GM23338 (cell line): ENCODE data around the gene TPK1. TPM values are rescaled to one million over a fixed set of nuclear protein-coding genes. Genes with fewer than 3 reads are reported as not detected.
A peak's percentile ranks its signal among the peaks of the same experiment; 100 is the strongest.

Experiments used
- ATAC-seq: fragments of 200-7000 bp; cut with Tn5 transposase; 3 replicates; pipeline ENCODE4 v1.9.1; 2020
- DNase-seq: peaks from one replicate; pipeline ENCODE4 v3.0.0-alpha.2; 2015; ENCODE audit warnings: low spot score
- H2AFZ ChIP-seq: fragments of 200-600 bp; sonication (generic); 2 replicates; pipeline ENCODE4 v1.8.0; 2016; ENCODE audit warnings: antibody characterized with exemption, mild to moderate bottlenecking, moderate library complexity
- H3F3A ChIP-seq: fragments of 200-600 bp; sonication (generic); replicated peaks from 2 replicates; pipeline ENCODE4 v1.8.0; 2017; ENCODE audit warnings: antibody characterized with exemption, mixed run types, low read depth
- H3K27ac ChIP-seq: fragments of 200-600 bp; sonication (generic); 2 replicates; pipeline ENCODE4 v1.6.1; 2016; ENCODE audit warnings: low read depth
- H3K27me3 ChIP-seq: fragments of 200-600 bp; sonication (generic); 2 replicates; pipeline ENCODE4 v1.8.0; 2016; ENCODE audit warnings: mild to moderate bottlenecking, mixed run types, moderate library complexity; ENCODE audit not compliant: insufficient read depth
- H3K36me3 ChIP-seq: fragments of 200-600 bp; sonication (generic); 2 replicates; pipeline ENCODE4 v1.8.0; 2016; ENCODE audit warnings: mild to moderate bottlenecking; ENCODE audit not compliant: insufficient read depth
- H3K4me1 ChIP-seq: fragments of 200-600 bp; sonication (generic); 2 replicates; pipeline ENCODE4 v1.8.0; 2016; ENCODE audit warnings: mild to moderate bottlenecking, moderate library complexity; ENCODE audit not compliant: insufficient read depth
- H3K4me2 ChIP-seq: fragments of 200-600 bp; sonication (generic); 2 replicates; pipeline ENCODE4 v1.7.1; 2017; ENCODE audit warnings: mixed run types
- H3K4me3 ChIP-seq: fragments of 200-600 bp; sonication (generic); 2 replicates; pipeline ENCODE4 v1.6.1; 2016; ENCODE audit warnings: mixed run types
- H3K79me2 ChIP-seq: fragments of 200-600 bp; sonication (generic); replicated peaks from 2 replicates; pipeline ENCODE4 v1.8.0; 2017; ENCODE audit warnings: mild to moderate bottlenecking; ENCODE audit not compliant: insufficient read depth
- H3K9me2 ChIP-seq: fragments of 200-600 bp; sonication (generic); 2 replicates; pipeline ENCODE4 v1.8.0; 2017; ENCODE audit not compliant: insufficient read depth
- H4K20me1 ChIP-seq: fragments of 200-600 bp; sonication (generic); replicated peaks from 2 replicates; pipeline ENCODE4 v1.8.0; 2017; ENCODE audit warnings: mild to moderate bottlenecking; ENCODE audit not compliant: insufficient read depth
- H3K27ac Mint-ChIP-seq: 2 replicates; pipeline ENCODE4 v1.8.0; 2020; ENCODE audit warnings: inconsistent platforms, mild to moderate bottlenecking, moderate library complexity, mixed read lengths
- H3K27me3 Mint-ChIP-seq: 3 replicates; pipeline ENCODE4 v1.8.0; 2022; ENCODE audit warnings: low read depth, mild to moderate bottlenecking, moderate library complexity, mixed read lengths, inconsistent platforms; ENCODE audit not compliant: insufficient read depth, poor library complexity
- H3K36me3 Mint-ChIP-seq: 3 replicates; pipeline ENCODE4 v1.8.0; 2021; ENCODE audit warnings: low read depth, mild to moderate bottlenecking, inconsistent platforms, moderate library complexity, mixed read lengths
- H3K4me1 Mint-ChIP-seq: 3 replicates; pipeline ENCODE4 v1.8.0; 2020; ENCODE audit warnings: mild to moderate bottlenecking, inconsistent platforms, mixed read lengths
- H3K4me3 Mint-ChIP-seq: 3 replicates; pipeline ENCODE4 v1.8.0; 2021; ENCODE audit warnings: moderate library complexity, mild to moderate bottlenecking, inconsistent platforms, mixed read lengths
- H3K9me3 Mint-ChIP-seq: 3 replicates; pipeline ENCODE4 v1.8.0; 2020; ENCODE audit warnings: moderate library complexity, mild to moderate bottlenecking, inconsistent platforms, mixed read lengths
- CREB1 ChIP-seq: fragments of 250-450 bp; sonication (Bioruptor Pico); IDR thresholded peaks from 2 replicates; pipeline ENCODE4 v1.5.0; 2020; ENCODE audit warnings: low read depth, mild to moderate bottlenecking, moderate library complexity
- EZH2 ChIP-seq: fragments of 200-600 bp; sonication (generic); IDR thresholded peaks from one replicate; pipeline ENCODE4 v1.8.0; 2017; ENCODE audit warnings: antibody characterized with exemption, mild to moderate bottlenecking, low read depth; ENCODE audit not compliant: unreplicated experiment
- EZH2phosphoT487 ChIP-seq: fragments of 200-600 bp; sonication (generic); IDR thresholded peaks from one replicate; pipeline ENCODE4 v1.8.1; 2018; ENCODE audit warnings: antibody characterized with exemption; ENCODE audit not compliant: unreplicated experiment
- JUNB ChIP-seq: IDR thresholded peaks from one replicate; pipeline ENCODE4 v1.6.1; 2016; ENCODE audit warnings: antibody characterized with exemption; ENCODE audit not compliant: unreplicated experiment
- NANOG ChIP-seq: IDR thresholded peaks from 2 replicates; pipeline ENCODE4 v1.6.1; 2016; ENCODE audit warnings: antibody characterized with exemption, borderline replicate concordance
- POLR2AphosphoS5 ChIP-seq: IDR thresholded peaks from 2 replicates; pipeline ENCODE4 v1.6.1; 2016; ENCODE audit warnings: antibody characterized with exemption, low read depth
- STAT1 ChIP-seq: IDR thresholded peaks from one replicate; pipeline ENCODE4 v1.6.1; 2016; ENCODE audit warnings: antibody characterized with exemption; ENCODE audit not compliant: unreplicated experiment
- ZNF114 ChIP-seq: fragments of 250-450 bp; sonication (Bioruptor Pico); IDR thresholded peaks from 2 replicates; pipeline ENCODE4 v1.5.0; 2020; ENCODE audit warnings: mild to moderate bottlenecking, moderate library complexity
- ZNF331 ChIP-seq: fragments of 250-450 bp; sonication (Bioruptor Pico); IDR thresholded peaks from 2 replicates; pipeline ENCODE4 v1.5.0; 2020; ENCODE audit warnings: low read depth, mild to moderate bottlenecking, moderate library complexity
- polyA plus RNA-seq: library from polyadenylated mRNA; unstranded; fragments of >200 nt; fragmentation: Nextera tagmentation; extraction: Ambion mirVana; gene quantifications from 2 replicates; pipeline ENCODE4 v1.2.1, GENCODE V29; 2016
- total RNA-seq: library from RNA; depleted of rRNA; stranded (reverse); fragments of >200 nt; shearing (Covaris generic); gene quantifications from 2 replicates; pipeline ENCODE4 v1.2.3, GENCODE V29; 2014
- TF ChIP-seq, protein P1 (sequence below): fragments of 250-450 bp; sonication (Bioruptor Pico); IDR thresholded peaks from 2 replicates; pipeline ENCODE4 v1.5.0; 2020; ENCODE audit warnings: mild to moderate bottlenecking, moderate library complexity
- TF ChIP-seq, protein P2 (sequence below): IDR thresholded peaks from 2 replicates; pipeline ENCODE4 v1.6.1; 2016; ENCODE audit warnings: antibody characterized with exemption
- TF ChIP-seq, protein P3 (sequence below), 2 experiments: fragments of 200-600 bp in 1 of 2; sonication (generic) in 1 of 2; conservative IDR thresholded peaks; 2 replicates each; pipeline versions ENCODE4 v1.5.1 to v1.6.1; 2016 to 2017; ENCODE audit warnings: antibody characterized with exemption in 2 of 2, low read depth in 2 of 2, mild to moderate bottlenecking in 2 of 2, moderate library complexity in 1 of 2
- TF ChIP-seq, protein P4 (sequence below): IDR thresholded peaks from one replicate; pipeline ENCODE4 v1.6.1; 2018; ENCODE audit warnings: antibody characterized with exemption; ENCODE audit not compliant: unreplicated experiment

TPK1 gene
- total and polyA plus RNA-seq, 2 experiments from 2014 or later: 2.6 to 2.9 TPM

DNA sequence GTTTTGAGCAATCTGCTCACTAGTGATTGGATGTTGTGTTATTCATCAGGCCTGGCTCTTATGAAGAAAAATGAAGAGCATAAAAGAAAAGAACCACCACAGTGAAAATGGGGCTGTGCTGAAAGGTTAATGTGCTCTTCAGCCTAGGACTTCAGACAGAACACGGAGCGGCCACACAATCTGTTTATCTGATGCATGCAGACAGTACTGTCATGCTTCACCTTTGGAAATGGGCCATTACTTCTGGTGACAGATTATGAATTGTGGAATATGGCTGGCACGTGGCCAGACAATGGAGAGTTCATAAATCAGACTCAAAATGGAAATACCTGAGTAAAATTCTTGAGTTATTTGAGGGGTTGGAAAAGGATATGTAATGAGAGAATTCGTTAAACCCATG, 346.3 kb downstream of the TPK1 start:
- Histone ChIP-seq H3K36me3 (no peaks in the 10 kb centered on the region), H3K4me3 (no peak overlapping the region), H3K27me3 (no peaks in the 10 kb centered on the region), H3K9me2 (no peaks in the 10 kb centered on the region), H3K4me2 (no peak overlapping the region), H3F3A (no peaks in the 10 kb centered on the region), H3K79me2 (no peaks in the 10 kb centered on the region), H3K27ac (no peak overlapping the region), H4K20me1 (no peaks in the 10 kb centered on the region), H3K4me1 (peaks cover 12% of the 10 kb centered on the region), H2AFZ (no peak overlapping the region)
- no peak for TF ChIP-seq JUNB
- TF ChIP-seq, protein P1, sequence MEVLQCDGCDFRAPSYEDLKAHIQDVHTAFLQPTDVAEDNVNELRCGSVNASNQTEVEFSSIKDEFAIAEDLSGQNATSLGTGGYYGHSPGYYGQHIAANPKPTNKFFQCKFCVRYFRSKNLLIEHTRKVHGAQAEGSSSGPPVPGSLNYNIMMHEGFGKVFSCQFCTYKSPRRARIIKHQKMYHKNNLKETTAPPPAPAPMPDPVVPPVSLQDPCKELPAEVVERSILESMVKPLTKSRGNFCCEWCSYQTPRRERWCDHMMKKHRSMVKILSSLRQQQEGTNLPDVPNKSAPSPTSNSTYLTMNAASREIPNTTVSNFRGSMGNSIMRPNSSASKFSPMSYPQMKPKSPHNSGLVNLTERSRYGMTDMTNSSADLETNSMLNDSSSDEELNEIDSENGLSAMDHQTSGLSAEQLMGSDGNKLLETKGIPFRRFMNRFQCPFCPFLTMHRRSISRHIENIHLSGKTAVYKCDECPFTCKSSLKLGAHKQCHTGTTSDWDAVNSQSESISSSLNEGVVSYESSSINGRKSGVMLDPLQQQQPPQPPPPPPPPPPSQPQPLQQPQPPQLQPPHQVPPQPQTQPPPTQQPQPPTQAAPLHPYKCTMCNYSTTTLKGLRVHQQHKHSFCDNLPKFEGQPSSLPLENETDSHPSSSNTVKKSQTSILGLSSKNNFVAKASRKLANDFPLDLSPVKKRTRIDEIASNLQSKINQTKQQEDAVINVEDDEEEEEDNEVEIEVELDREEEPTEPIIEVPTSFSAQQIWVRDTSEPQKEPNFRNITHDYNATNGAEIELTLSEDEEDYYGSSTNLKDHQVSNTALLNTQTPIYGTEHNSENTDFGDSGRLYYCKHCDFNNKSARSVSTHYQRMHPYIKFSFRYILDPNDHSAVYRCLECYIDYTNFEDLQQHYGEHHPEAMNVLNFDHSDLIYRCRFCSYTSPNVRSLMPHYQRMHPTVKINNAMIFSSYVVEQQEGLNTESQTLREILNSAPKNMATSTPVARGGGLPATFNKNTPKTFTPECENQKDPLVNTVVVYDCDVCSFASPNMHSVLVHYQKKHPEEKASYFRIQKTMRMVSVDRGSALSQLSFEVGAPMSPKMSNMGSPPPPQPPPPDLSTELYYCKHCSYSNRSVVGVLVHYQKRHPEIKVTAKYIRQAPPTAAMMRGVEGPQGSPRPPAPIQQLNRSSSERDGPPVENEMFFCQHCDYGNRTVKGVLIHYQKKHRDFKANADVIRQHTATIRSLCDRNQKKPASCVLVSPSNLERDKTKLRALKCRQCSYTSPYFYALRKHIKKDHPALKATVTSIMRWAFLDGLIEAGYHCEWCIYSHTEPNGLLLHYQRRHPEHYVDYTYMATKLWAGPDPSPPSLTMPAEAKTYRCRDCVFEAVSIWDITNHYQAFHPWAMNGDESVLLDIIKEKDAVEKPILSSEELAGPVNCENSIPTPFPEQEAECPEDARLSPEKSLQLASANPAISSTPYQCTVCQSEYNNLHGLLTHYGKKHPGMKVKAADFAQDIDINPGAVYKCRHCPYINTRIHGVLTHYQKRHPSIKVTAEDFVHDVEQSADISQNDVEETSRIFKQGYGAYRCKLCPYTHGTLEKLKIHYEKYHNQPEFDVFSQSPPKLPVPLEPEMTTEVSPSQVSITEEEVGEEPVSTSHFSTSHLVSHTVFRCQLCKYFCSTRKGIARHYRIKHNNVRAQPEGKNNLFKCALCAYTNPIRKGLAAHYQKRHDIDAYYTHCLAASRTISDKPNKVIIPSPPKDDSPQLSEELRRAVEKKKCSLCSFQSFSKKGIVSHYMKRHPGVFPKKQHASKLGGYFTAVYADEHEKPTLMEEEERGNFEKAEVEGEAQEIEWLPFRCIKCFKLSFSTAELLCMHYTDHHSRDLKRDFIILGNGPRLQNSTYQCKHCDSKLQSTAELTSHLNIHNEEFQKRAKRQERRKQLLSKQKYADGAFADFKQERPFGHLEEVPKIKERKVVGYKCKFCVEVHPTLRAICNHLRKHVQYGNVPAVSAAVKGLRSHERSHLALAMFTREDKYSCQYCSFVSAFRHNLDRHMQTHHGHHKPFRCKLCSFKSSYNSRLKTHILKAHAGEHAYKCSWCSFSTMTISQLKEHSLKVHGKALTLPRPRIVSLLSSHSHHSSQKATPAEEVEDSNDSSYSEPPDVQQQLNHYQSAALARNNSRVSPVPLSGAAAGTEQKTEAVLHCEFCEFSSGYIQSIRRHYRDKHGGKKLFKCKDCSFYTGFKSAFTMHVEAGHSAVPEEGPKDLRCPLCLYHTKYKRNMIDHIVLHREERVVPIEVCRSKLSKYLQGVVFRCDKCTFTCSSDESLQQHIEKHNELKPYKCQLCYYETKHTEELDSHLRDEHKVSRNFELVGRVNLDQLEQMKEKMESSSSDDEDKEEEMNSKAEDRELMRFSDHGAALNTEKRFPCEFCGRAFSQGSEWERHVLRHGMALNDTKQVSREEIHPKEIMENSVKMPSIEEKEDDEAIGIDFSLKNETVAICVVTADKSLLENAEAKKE (CRISPR knock-in tag): no peak
- TF ChIP-seq, protein P2, sequence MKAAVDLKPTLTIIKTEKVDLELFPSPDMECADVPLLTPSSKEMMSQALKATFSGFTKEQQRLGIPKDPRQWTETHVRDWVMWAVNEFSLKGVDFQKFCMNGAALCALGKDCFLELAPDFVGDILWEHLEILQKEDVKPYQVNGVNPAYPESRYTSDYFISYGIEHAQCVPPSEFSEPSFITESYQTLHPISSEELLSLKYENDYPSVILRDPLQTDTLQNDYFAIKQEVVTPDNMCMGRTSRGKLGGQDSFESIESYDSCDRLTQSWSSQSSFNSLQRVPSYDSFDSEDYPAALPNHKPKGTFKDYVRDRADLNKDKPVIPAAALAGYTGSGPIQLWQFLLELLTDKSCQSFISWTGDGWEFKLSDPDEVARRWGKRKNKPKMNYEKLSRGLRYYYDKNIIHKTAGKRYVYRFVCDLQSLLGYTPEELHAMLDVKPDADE: no peak
- no peak for TF ChIP-seq ZNF114
- no peak for TF ChIP-seq EZH2
- TF ChIP-seq NANOG: no peak
- TF ChIP-seq STAT1: no peak
- TF ChIP-seq CREB1 (CRISPR knock-in tag): no peak
- no peak for TF ChIP-seq ZNF331 (CRISPR knock-in tag)
- no peak for TF ChIP-seq POLR2AphosphoS5
- TF ChIP-seq, protein P3, sequence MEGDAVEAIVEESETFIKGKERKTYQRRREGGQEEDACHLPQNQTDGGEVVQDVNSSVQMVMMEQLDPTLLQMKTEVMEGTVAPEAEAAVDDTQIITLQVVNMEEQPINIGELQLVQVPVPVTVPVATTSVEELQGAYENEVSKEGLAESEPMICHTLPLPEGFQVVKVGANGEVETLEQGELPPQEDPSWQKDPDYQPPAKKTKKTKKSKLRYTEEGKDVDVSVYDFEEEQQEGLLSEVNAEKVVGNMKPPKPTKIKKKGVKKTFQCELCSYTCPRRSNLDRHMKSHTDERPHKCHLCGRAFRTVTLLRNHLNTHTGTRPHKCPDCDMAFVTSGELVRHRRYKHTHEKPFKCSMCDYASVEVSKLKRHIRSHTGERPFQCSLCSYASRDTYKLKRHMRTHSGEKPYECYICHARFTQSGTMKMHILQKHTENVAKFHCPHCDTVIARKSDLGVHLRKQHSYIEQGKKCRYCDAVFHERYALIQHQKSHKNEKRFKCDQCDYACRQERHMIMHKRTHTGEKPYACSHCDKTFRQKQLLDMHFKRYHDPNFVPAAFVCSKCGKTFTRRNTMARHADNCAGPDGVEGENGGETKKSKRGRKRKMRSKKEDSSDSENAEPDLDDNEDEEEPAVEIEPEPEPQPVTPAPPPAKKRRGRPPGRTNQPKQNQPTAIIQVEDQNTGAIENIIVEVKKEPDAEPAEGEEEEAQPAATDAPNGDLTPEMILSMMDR (conservative IDR thresholded peaks at IDR 0.05; ENCODE audit: low read depth in 2 of 2): no peak
- TF ChIP-seq, protein P4, sequence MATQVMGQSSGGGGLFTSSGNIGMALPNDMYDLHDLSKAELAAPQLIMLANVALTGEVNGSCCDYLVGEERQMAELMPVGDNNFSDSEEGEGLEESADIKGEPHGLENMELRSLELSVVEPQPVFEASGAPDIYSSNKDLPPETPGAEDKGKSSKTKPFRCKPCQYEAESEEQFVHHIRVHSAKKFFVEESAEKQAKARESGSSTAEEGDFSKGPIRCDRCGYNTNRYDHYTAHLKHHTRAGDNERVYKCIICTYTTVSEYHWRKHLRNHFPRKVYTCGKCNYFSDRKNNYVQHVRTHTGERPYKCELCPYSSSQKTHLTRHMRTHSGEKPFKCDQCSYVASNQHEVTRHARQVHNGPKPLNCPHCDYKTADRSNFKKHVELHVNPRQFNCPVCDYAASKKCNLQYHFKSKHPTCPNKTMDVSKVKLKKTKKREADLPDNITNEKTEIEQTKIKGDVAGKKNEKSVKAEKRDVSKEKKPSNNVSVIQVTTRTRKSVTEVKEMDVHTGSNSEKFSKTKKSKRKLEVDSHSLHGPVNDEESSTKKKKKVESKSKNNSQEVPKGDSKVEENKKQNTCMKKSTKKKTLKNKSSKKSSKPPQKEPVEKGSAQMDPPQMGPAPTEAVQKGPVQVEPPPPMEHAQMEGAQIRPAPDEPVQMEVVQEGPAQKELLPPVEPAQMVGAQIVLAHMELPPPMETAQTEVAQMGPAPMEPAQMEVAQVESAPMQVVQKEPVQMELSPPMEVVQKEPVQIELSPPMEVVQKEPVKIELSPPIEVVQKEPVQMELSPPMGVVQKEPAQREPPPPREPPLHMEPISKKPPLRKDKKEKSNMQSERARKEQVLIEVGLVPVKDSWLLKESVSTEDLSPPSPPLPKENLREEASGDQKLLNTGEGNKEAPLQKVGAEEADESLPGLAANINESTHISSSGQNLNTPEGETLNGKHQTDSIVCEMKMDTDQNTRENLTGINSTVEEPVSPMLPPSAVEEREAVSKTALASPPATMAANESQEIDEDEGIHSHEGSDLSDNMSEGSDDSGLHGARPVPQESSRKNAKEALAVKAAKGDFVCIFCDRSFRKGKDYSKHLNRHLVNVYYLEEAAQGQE: no peak
- no peak for TF ChIP-seq EZH2phosphoT487
- ATAC-seq (no peak), DNase-seq (no peak)
- no peaks in the 10 kb centered on the region for H3K27me3 Mint-ChIP-seq
- H3K4me3 Mint-ChIP-seq: no peak overlapping the region
- peaks cover 24% of the 10 kb centered on the region for H3K4me1 Mint-ChIP-seq
- H3K36me3 Mint-ChIP-seq: no peaks in the 10 kb centered on the region
- no peaks in the 10 kb centered on the region for H3K9me3 Mint-ChIP-seq
- H3K27ac Mint-ChIP-seq: peak overlapping the region; percentile 13; the same call in 1 of the 2 replicates
